SK-N-MC (cell line): ENCODE data around the gene ERAL1.

Experiments used
- DNase-seq: peaks from one replicate; pipeline ENCODE4 v3.0.0-alpha.2; 2011; ENCODE audit warnings: low read depth, low spot score
- H3K27ac ChIP-seq: fragments of 200-600 bp; sonication (generic); 2 replicates; pipeline ENCODE4 v1.5.1; 2016; ENCODE audit warnings: mixed run types
- H3K36me3 ChIP-seq: fragments of 200-600 bp; sonication (generic); 2 replicates; pipeline ENCODE4 v1.6.1; 2017; ENCODE audit warnings: antibody characterized with exemption, low read length, mixed read lengths; ENCODE audit not compliant: insufficient read depth
- H3K4me3 ChIP-seq: fragments of 200-600 bp; sonication (generic); 2 replicates; pipeline ENCODE4 v1.5.1; 2016
- H3K9ac ChIP-seq: fragments of 200-600 bp; sonication (generic); 2 replicates; pipeline ENCODE4 v1.8.0; 2017; ENCODE audit warnings: mixed run types, mixed read lengths; ENCODE audit not compliant: insufficient read length
- H3K9me3 ChIP-seq: fragments of 200-600 bp; sonication (generic); 2 replicates; pipeline ENCODE4 v1.6.1; 2017; ENCODE audit warnings: low read depth, mild to moderate bottlenecking, antibody characterized with exemption, low read length, moderate library complexity, mixed read lengths
- EZH2 ChIP-seq: fragments of 200-600 bp; sonication (generic); IDR thresholded peaks from one replicate; pipeline ENCODE4 v1.6.1; 2017; ENCODE audit warnings: antibody characterized with exemption
- FOXP2 ChIP-seq: optimal IDR thresholded peaks from 2 replicates; pipeline ENCODE3; 2011; ENCODE audit warnings: mild to moderate bottlenecking, moderate library complexity; ENCODE audit not compliant: insufficient read depth; ENCODE audit errors: extremely low read length, control extremely low read depth
- POLR2AphosphoS5 ChIP-seq: IDR thresholded peaks from 2 replicates; pipeline ENCODE4 v1.6.1; 2012; ENCODE audit warnings: mild to moderate bottlenecking, low read depth, low read length, borderline replicate concordance

ERAL1 gene

DNA sequence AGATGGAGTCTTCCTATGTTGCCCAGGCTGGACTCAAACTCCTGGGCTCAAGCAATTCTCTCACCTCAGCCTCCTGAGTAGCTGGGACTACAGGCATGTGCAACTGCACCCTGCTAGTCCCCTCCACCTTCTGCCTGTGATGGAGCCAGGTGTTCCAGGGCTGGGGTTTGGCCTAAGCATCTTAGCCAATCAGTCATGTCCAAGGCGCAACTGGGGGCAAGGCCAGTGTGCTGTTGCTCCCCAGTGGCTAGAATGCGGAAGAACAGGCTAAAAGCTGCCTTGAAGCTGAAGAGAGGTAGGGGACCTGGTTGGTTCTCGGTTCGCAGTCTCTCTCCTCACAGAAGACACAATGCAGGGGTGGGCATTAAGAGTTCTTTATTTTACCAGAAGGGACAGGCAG lies 24.2 kb downstream of the ERAL1 start:
- H3K9me3 ChIP-seq: no peaks in the 10 kb centered on the region

DNA sequence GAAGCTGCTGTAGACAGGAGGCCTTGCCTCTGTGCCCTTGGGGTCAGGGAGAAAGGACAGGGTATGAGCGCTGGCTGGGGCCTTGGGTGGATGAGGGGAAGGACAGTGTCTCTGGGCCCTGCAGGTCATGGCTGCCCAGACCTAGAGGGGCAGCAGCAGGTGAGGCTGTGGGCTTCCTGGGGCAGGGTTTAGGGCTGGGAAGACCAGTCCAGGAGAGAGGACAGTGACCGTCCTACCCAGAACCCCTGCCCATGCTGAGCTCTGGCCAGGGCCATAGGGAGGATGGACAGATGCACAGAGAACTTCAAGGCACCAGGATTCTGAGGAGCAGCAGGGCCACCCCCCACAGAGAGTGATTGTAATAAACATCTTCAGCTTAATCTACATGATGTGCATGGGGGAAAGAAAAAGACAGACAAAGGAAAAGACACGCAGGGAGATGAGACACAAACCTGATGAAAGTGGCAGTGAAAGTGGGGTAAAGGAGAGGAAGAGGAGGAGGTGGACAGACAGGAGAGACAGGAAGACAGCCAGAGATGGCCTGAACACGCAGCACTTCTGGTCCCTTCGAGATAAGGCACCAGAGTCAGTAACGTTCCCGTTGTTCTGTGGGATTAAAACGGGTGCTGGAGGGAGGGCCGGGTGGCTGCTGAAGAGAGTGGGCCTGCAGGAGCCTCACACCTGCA lies 25.2 kb downstream of the ERAL1 start:
- Histone ChIP-seq H3K9me3 (no peaks in the 10 kb centered on the region), H3K36me3 (no peaks in the 10 kb centered on the region; the same call in 1 of the 2 replicates), H3K9ac (no peak overlapping the region), H3K27ac (no peak overlapping the region), H3K4me3 (no peak overlapping the region)
- no peak for DNase-seq
- TF ChIP-seq FOXP2 (no peak), POLR2AphosphoS5 (no peak), EZH2 (no peak)

More for the DNA sequence above, 24.2 kb downstream of the ERAL1 start:
- TF ChIP-seq POLR2AphosphoS5: no peak
- Histone ChIP-seq H3K9ac (no peak overlapping the region), H3K27ac (no peak overlapping the region), H3K4me3 (no peak overlapping the region), H3K36me3 (no peaks in the 10 kb centered on the region; the same call in 1 of the 2 replicates)
- no peak for DNase-seq

- no peaks in the 10 kb centered on the region; the same call in 1 of the 2 replicates for H3K36me3 ChIP-seq
- H3K9ac ChIP-seq: no peak overlapping the region
- DNase-seq: no peak
- no peak overlapping the region for H3K4me3 ChIP-seq
- H3K27ac ChIP-seq: no peak overlapping the region
- no peaks in the 10 kb centered on the region for H3K9me3 ChIP-seq
- no peak for TF ChIP-seq FOXP2
These were observed 25.7 kb downstream of the ERAL1 start for GRCh38 chr17:28880572-28880945.

DNA sequence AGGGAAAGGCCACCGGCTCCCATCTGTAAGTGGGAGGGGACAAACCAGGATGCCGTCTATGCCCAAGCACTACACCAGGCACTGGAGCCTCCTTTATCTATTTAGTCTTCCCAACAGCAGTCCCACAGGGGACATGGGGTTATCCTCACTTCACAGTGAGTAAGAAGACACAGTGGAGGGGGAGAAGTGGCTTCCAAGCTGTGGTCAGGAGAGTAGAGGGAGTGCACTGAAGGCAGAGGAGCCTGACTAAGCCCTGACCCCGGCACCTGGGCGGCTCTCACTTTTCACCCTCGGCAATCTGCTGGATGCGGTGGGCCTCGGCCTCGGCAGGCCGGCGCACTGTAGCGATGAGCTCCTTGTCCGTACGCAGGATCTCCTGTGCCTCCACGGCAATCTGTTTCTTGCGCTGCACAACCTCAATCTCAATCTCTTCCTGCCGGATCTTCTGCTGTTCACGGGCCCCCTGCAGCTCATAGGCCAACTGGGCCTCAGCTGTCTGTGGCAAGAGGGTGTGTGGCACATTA lies 26.8 kb downstream of the ERAL1 start:
- DNase-seq: no peak
- H3K36me3 ChIP-seq: no peaks in the 10 kb centered on the region; the same call in 1 of the 2 replicates
- H3K27ac ChIP-seq: no peak overlapping the region
- TF ChIP-seq EZH2 (no peak), POLR2AphosphoS5 (no peak), FOXP2 (no peak)
- no peaks in the 10 kb centered on the region for H3K9me3 ChIP-seq
- H3K4me3 ChIP-seq: no peak overlapping the region
- H3K9ac ChIP-seq: no peak overlapping the region

DNA sequence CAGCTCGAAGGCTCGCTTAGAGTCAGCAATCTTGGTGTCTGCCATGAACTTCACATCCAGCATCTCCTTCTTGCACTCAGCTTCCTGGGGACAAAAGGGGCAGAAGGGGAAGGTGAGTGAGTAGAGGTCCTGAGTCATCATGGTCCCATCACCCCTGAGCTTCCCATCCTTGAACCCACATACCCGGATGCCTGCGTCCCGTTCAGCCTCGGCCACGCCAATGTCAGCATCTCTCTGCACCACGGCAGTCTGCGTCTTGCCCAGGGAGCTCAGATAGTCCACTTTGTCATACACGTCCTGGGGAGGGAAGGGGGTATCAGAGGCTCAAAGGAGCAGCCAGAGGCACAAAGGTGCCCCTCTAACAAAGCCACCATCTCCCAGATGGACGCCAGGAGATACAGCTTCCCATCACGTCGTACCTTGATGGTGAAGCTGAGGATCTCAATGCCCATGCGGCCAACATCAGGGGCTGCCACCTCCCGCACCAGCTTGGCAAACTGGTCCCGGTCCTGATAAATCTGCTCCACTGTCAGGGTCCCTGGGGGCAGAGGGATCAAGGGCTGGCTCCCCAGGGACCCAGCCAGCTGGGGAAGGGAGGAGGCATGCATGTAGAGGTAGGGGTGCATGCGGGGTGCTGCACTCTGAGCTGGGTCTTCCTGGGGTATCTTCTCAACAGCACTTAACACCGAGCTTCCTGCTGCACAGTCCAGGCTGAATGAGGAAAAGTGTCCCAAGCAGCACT lies 27.5 kb downstream of the ERAL1 start:
- Histone ChIP-seq H3K27ac (no peak overlapping the region), H3K4me3 (no peak overlapping the region), H3K9ac (no peak overlapping the region), H3K36me3 (no peaks in the 10 kb centered on the region; the same call in 1 of the 2 replicates), H3K9me3 (no peaks in the 10 kb centered on the region)
- no peak for DNase-seq
- no peak for TF ChIP-seq FOXP2
- TF ChIP-seq POLR2AphosphoS5: no peak
- TF ChIP-seq EZH2: no peak

GRCh38 chr17:28883967-28884702 lies 29.3 kb downstream of the ERAL1 start:
- Histone ChIP-seq H3K9ac (no peak overlapping the region), H3K27ac (no peak overlapping the region), H3K4me3 (no peak overlapping the region), H3K9me3 (no peaks in the 10 kb centered on the region), H3K36me3 (no peaks in the 10 kb centered on the region; the same call in 1 of the 2 replicates)
- TF ChIP-seq FOXP2 (no peak), EZH2 (no peak), POLR2AphosphoS5 (no peak)
- no peak for DNase-seq

DNA sequence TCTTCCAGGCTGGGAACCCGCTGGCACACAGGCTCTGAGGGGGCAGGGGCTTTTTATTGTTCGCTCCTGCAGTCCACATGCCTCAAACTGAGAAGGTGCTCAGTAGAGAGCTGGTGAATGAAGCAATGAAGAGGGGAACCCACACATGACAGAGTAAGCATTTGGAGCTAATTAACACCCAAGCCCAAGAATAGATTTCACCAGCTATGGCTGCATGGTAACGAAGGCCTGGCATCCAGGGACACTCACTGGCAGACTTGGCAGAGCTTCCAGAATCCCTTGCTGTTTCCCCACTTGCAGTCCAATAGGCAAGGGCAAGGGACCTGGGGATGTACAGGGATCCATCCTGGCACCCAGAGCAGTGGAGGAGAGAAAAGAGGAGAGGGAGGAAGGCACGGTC lies 30.5 kb downstream of the ERAL1 start:
- H3K9ac ChIP-seq: no peak overlapping the region
- H3K36me3 ChIP-seq: no peaks in the 10 kb centered on the region; the same call in 1 of the 2 replicates
- DNase-seq: no peak
- H3K4me3 ChIP-seq: no peak overlapping the region
- TF ChIP-seq FOXP2 (no peak), POLR2AphosphoS5 (no peak), EZH2 (no peak)
- no peak overlapping the region for H3K27ac ChIP-seq
- no peaks in the 10 kb centered on the region for H3K9me3 ChIP-seq

GRCh38 chr17:28885951-28886350 lies 31.1 kb downstream of the ERAL1 start:
- H3K36me3 ChIP-seq: no peaks in the 10 kb centered on the region
- no peak overlapping the region for H3K4me3 ChIP-seq
- H3K9ac ChIP-seq: no peak overlapping the region
- TF ChIP-seq POLR2AphosphoS5: no peak
- TF ChIP-seq FOXP2: no peak
- TF ChIP-seq EZH2: no peak
- no peaks in the 10 kb centered on the region for H3K9me3 ChIP-seq
- no peak for DNase-seq
- H3K27ac ChIP-seq: no peak overlapping the region

- Histone ChIP-seq H3K9me3 (no peaks in the 10 kb centered on the region), H3K4me3 (no peak overlapping the region), H3K9ac (no peak overlapping the region), H3K36me3 (no peaks in the 10 kb centered on the region), H3K27ac (no peak overlapping the region)
- no peak for DNase-seq
- TF ChIP-seq EZH2: no peak
- no peak for TF ChIP-seq POLR2AphosphoS5
- no peak for TF ChIP-seq FOXP2
These were observed 33.2 kb downstream of the ERAL1 start for GRCh38 chr17:28887871-28888471.
